Activated naive CD8-positive, alpha-beta T cell (primary cell): ENCODE measurements around the gene TMEM115.
"Not testable (repeated sequence)": the region's sequence is repeated elsewhere in the genome, so short reads cannot be mapped to it uniquely, and the experiment has no call there.

Experiments used
- H3K27ac Mint-ChIP-seq: one replicate; pipeline ENCODE4 v1.8.0; 2021; ENCODE audit warnings: mixed read lengths
- H3K27me3 Mint-ChIP-seq: one replicate; pipeline ENCODE4 v1.8.0; 2021; ENCODE audit warnings: mixed read lengths
- H3K36me3 Mint-ChIP-seq: one replicate; pipeline ENCODE4 v1.8.0; 2021; ENCODE audit warnings: mixed read lengths
- H3K4me1 Mint-ChIP-seq: one replicate; pipeline ENCODE4 v1.8.0; 2021; ENCODE audit warnings: low read depth, mixed read lengths
- H3K4me3 Mint-ChIP-seq: one replicate; pipeline ENCODE4 v1.8.0; 2021; ENCODE audit warnings: mild to moderate bottlenecking, mixed read lengths
- H3K9me3 Mint-ChIP-seq: one replicate; pipeline ENCODE4 v1.8.0; 2021; ENCODE audit warnings: low read depth, mixed read lengths

TMEM115 gene

GRCh38 chr3:50322115-50322385, 37.3 kb downstream of the TMEM115 start:
- Mint-ChIP-seq H3K9me3 (no peaks in the 10 kb centered on the region), H3K36me3 (no peaks in the 10 kb centered on the region), H3K27ac (no peak overlapping the region), H3K4me3 (no peak overlapping the region), H3K4me1 (peaks cover 33% of the 10 kb centered on the region), H3K27me3 (no peaks in the 10 kb centered on the region)

- Mint-ChIP-seq H3K4me1 (peaks cover 34% of the 10 kb centered on the region), H3K4me3 (peak overlapping the region; percentile 83), H3K9me3 (no peaks in the 10 kb centered on the region), H3K27me3 (no peaks in the 10 kb centered on the region), H3K27ac (peak overlapping the region; percentile 95), H3K36me3 (no peaks in the 10 kb centered on the region)
These were observed 37.8 kb downstream of the TMEM115 start for GRCh38 chr3:50321336-50322114.

GRCh38 chr3:50320853-50321335, 38.4 kb downstream of the TMEM115 start:
- H3K4me1 Mint-ChIP-seq, result peaks cover 34% of the 10 kb centered on the region

GRCh38 chr3:50319894-50320625, 39.3 kb downstream of the TMEM115 start:
- no peak overlapping the region for H3K27ac Mint-ChIP-seq
- H3K36me3 Mint-ChIP-seq, result peaks cover 2% of the 10 kb centered on the region
- H3K9me3 Mint-ChIP-seq, result no peaks in the 10 kb centered on the region
- H3K27me3 Mint-ChIP-seq, result no peaks in the 10 kb centered on the region
- H3K4me3 Mint-ChIP-seq, result peak overlapping the region; percentile 94
- peaks cover 34% of the 10 kb centered on the region for H3K4me1 Mint-ChIP-seq

More at GRCh38 chr3:50320853-50321335, 38.4 kb downstream of the TMEM115 start:
- Mint-ChIP-seq H3K27ac (peak overlapping the region; percentile 78), H3K9me3 (no peaks in the 10 kb centered on the region), H3K4me3 (peak overlapping the region; percentile 94), H3K36me3 (peaks cover 2% of the 10 kb centered on the region), H3K27me3 (no peaks in the 10 kb centered on the region)

- peak overlapping the region; percentile 94 for H3K4me3 Mint-ChIP-seq
- H3K36me3 Mint-ChIP-seq, result peaks cover 2% of the 10 kb centered on the region
- H3K9me3 Mint-ChIP-seq, result no peaks in the 10 kb centered on the region
- peaks cover 27% of the 10 kb centered on the region for H3K4me1 Mint-ChIP-seq
- H3K27ac Mint-ChIP-seq, result no peak overlapping the region
- H3K27me3 Mint-ChIP-seq, result no peaks in the 10 kb centered on the region
These were observed 40.0 kb downstream of the TMEM115 start for GRCh38 chr3:50319181-50319893.

- Mint-ChIP-seq H3K27me3 (no peaks in the 10 kb centered on the region), H3K4me1 (peaks cover 27% of the 10 kb centered on the region), H3K27ac (peak overlapping the region; percentile 28), H3K9me3 (no peaks in the 10 kb centered on the region), H3K36me3 (peaks cover 2% of the 10 kb centered on the region), H3K4me3 (peak overlapping the region; percentile 51)
These were observed 40.7 kb downstream of the TMEM115 start for GRCh38 chr3:50318615-50319014.

- H3K4me3 Mint-ChIP-seq, result no peak overlapping the region
- no peak overlapping the region for H3K27ac Mint-ChIP-seq
- H3K9me3 Mint-ChIP-seq, result no peaks in the 10 kb centered on the region
- H3K27me3 Mint-ChIP-seq, result no peaks in the 10 kb centered on the region
- H3K36me3 Mint-ChIP-seq, result peaks cover 2% of the 10 kb centered on the region
- H3K4me1 Mint-ChIP-seq, result peaks cover 27% of the 10 kb centered on the region
These were observed 41.2 kb downstream of the TMEM115 start for GRCh38 chr3:50318163-50318562.

GRCh38 chr3:50317300-50317699, 42.0 kb downstream of the TMEM115 start:
- no peak overlapping the region for H3K4me3 Mint-ChIP-seq
- peaks cover 27% of the 10 kb centered on the region for H3K4me1 Mint-ChIP-seq
- H3K9me3 Mint-ChIP-seq, result no peaks in the 10 kb centered on the region
- H3K27ac Mint-ChIP-seq, result no peak overlapping the region
- no peaks in the 10 kb centered on the region for H3K27me3 Mint-ChIP-seq
- peaks cover 2% of the 10 kb centered on the region for H3K36me3 Mint-ChIP-seq

- Mint-ChIP-seq H3K4me3 (peak overlapping the region; percentile 63), H3K27ac (peak overlapping the region; percentile 35), H3K36me3 (peaks cover 2% of the 10 kb centered on the region), H3K4me1 (peaks cover 27% of the 10 kb centered on the region), H3K9me3 (no peaks in the 10 kb centered on the region), H3K27me3 (no peaks in the 10 kb centered on the region)
These were observed 42.6 kb downstream of the TMEM115 start for GRCh38 chr3:50316657-50317242.

GRCh38 chr3:50314816-50315215, 44.5 kb downstream of the TMEM115 start:
- Mint-ChIP-seq H3K36me3 (peaks cover 2% of the 10 kb centered on the region), H3K27ac (no peak overlapping the region), H3K4me3 (no peak overlapping the region), H3K9me3 (no peaks in the 10 kb centered on the region), H3K27me3 (no peaks in the 10 kb centered on the region), H3K4me1 (peaks cover 20% of the 10 kb centered on the region)

- H3K4me3 Mint-ChIP-seq, result no peak overlapping the region
- peaks cover 19% of the 10 kb centered on the region for H3K4me1 Mint-ChIP-seq
- H3K36me3 Mint-ChIP-seq, result peaks cover 2% of the 10 kb centered on the region
- no peaks in the 10 kb centered on the region for H3K27me3 Mint-ChIP-seq
- peak overlapping the region; percentile 8 for H3K27ac Mint-ChIP-seq
- H3K9me3 Mint-ChIP-seq, result no peaks in the 10 kb centered on the region
These were observed 45.0 kb downstream of the TMEM115 start for GRCh38 chr3:50314342-50314741.

- H3K9me3 Mint-ChIP-seq, H3K27me3 Mint-ChIP-seq, H3K4me3 Mint-ChIP-seq, H3K36me3 Mint-ChIP-seq, H3K27ac Mint-ChIP-seq: not testable (repeated sequence)
- H3K4me1 Mint-ChIP-seq, result peaks cover 12% of the 10 kb centered on the region
These were observed 47.3 kb downstream of the TMEM115 start for GRCh38 chr3:50312041-50312440.
